Measurements from ENCODE around the gene RELB.

Gene RELB

DNA sequence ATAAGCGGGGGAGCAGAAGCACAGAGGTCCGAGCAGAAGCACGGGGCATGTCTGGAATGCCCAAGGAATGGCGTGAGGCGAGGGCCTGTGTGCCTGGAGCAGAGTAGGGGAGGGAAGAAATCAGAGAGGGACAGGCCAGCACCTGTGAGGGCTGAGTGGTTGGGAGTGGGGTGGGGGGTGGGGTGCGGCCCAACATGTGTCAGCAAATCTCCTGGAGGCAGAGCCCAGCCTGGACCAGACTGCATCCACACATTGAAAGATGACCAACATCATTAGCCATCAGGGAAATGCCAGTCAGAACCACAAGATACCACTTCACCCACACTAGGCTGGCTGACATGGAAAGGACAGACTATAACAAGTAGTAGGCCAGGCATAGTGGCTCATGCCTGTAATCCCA, 48.8 kb downstream of the RELB start:
- DNase-seq (ENCODE audit: insufficient read length), result no peak
- FAIRE-seq, result no peak
- TF ChIP-seq POLR2A (IDR thresholded peaks at IDR 0.05; ENCODE audit: low read depth, low read length) (no peak), POLR2AphosphoS5 (IDR thresholded peaks at IDR 0.05; ENCODE audit: low read depth, low read length) (no peak), TAF1 (IDR thresholded peaks at IDR 0.05; ENCODE audit: borderline replicate concordance, low read depth, low read length) (no peak)

- FAIRE-seq (no peak), DNase-seq (ENCODE audit: insufficient read length) (no peak)
- TF ChIP-seq TAF1 (IDR thresholded peaks at IDR 0.05; ENCODE audit: borderline replicate concordance, low read depth, low read length) (no peak), POLR2AphosphoS5 (IDR thresholded peaks at IDR 0.05; ENCODE audit: low read depth, low read length) (no peak), POLR2A (IDR thresholded peaks at IDR 0.05; ENCODE audit: low read depth, low read length) (no peak)
These were observed 50.8 kb downstream of the RELB start for GRCh38 chr19:45051929-45052579.

DNA sequence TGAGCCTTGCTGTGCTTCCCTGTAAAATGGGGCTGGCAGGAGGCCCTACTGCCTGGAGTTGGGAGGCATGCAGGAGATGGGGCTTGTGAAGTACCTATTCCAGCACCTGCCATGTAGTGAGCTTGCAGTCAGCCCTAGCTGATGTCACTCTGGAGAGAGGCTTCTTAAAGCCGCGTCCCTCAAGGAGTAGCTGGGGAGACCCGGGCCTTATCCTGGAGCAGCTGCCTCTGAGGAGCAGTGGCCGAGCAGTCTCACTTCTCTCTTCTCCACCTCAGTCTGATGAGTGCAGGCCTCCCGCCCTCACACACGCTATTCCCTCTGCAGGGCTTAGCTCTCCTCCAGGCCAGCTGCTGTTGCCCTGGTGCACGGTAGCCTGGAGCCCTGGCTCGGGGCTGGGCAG, 55.6 kb downstream of the RELB start:
- DNase-seq (ENCODE audit: insufficient read length) (no peak), FAIRE-seq (no peak)
- TF ChIP-seq POLR2A (IDR thresholded peaks at IDR 0.05; ENCODE audit: low read depth, low read length) (no peak), POLR2AphosphoS5 (IDR thresholded peaks at IDR 0.05; ENCODE audit: low read depth, low read length) (no peak), TAF1 (IDR thresholded peaks at IDR 0.05; ENCODE audit: borderline replicate concordance, low read depth, low read length) (no peak)

DNA sequence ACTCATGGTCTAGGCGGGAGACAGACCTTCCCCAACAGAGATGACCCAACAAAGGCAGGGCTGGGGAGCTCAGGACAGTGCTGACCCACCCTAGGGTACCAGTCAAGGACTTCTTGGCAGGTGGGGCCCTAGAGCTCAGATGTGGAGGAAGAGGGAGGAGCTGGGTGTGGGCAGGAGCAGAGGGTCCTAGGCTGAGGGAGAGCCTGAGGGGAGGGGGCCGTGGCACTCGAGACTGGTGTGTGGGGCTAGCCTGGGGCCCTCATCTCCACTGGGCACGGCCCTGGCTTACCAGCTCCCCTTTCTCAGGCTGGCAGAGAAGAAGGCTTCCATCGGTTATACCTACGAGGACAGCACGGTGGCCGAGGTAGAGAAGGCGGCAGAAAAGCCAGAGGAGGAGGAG, 56.2 kb downstream of the RELB start:
- DNase-seq (ENCODE audit: insufficient read length), result no peak
- TF ChIP-seq TAF1 (IDR thresholded peaks at IDR 0.05; ENCODE audit: borderline replicate concordance, low read depth, low read length) (no peak), POLR2A (IDR thresholded peaks at IDR 0.05; ENCODE audit: low read depth, low read length) (no peak), POLR2AphosphoS5 (IDR thresholded peaks at IDR 0.05; ENCODE audit: low read depth, low read length) (no peak)
- FAIRE-seq, result no peak

- no peak for DNase-seq (ENCODE audit: insufficient read length)
- no peak for FAIRE-seq
- no peak for TF ChIP-seq TAF1 (IDR thresholded peaks at IDR 0.05; ENCODE audit: borderline replicate concordance, low read depth, low read length)
- TF ChIP-seq POLR2AphosphoS5 (IDR thresholded peaks at IDR 0.05; ENCODE audit: low read depth, low read length), result no peak
- TF ChIP-seq POLR2A (IDR thresholded peaks at IDR 0.05; ENCODE audit: low read depth, low read length), result no peak
These were observed 57.4 kb downstream of the RELB start for GRCh38 chr19:45058622-45059159.

- TF ChIP-seq POLR2AphosphoS5 (IDR thresholded peaks at IDR 0.05; ENCODE audit: low read depth, low read length), result no peak; the same call in 1 of the 2 replicates
- no peak for TF ChIP-seq POLR2A (IDR thresholded peaks at IDR 0.05; ENCODE audit: low read depth, low read length)
- TF ChIP-seq TAF1 (IDR thresholded peaks at IDR 0.05; ENCODE audit: borderline replicate concordance, low read depth, low read length), result no peak
- DNase-seq (ENCODE audit: insufficient read length) (peak; percentile 88), FAIRE-seq (peak; percentile 94)
These were observed 58.1 kb downstream of the RELB start for GRCh38 chr19:45059258-45059965.

GRCh38 chr19:45061965-45062364, 60.7 kb downstream of the RELB start:
- FAIRE-seq (no peak), DNase-seq (ENCODE audit: insufficient read length) (no peak)
- TF ChIP-seq POLR2AphosphoS5 (IDR thresholded peaks at IDR 0.05; ENCODE audit: low read depth, low read length) (no peak), TAF1 (IDR thresholded peaks at IDR 0.05; ENCODE audit: borderline replicate concordance, low read depth, low read length) (no peak), POLR2A (IDR thresholded peaks at IDR 0.05; ENCODE audit: low read depth, low read length) (no peak)

GRCh38 chr19:45063851-45064801, 62.9 kb downstream of the RELB start:
- no peak for TF ChIP-seq TAF1 (IDR thresholded peaks at IDR 0.05; ENCODE audit: borderline replicate concordance, low read depth, low read length)
- no peak for TF ChIP-seq POLR2AphosphoS5 (IDR thresholded peaks at IDR 0.05; ENCODE audit: low read depth, low read length)
- no peak; the same call in 1 of the 2 replicates for TF ChIP-seq POLR2A (IDR thresholded peaks at IDR 0.05; ENCODE audit: low read depth, low read length)
- FAIRE-seq, result no peak
- no peak for DNase-seq (ENCODE audit: insufficient read length)

GRCh38 chr19:45066921-45067661, 65.8 kb downstream of the RELB start:
- DNase-seq (ENCODE audit: insufficient read length), result no peak
- TF ChIP-seq POLR2A (IDR thresholded peaks at IDR 0.05; ENCODE audit: low read depth, low read length) (no peak), POLR2AphosphoS5 (IDR thresholded peaks at IDR 0.05; ENCODE audit: low read depth, low read length) (no peak), TAF1 (IDR thresholded peaks at IDR 0.05; ENCODE audit: borderline replicate concordance, low read depth, low read length) (no peak)
- FAIRE-seq, result no peak

DNA sequence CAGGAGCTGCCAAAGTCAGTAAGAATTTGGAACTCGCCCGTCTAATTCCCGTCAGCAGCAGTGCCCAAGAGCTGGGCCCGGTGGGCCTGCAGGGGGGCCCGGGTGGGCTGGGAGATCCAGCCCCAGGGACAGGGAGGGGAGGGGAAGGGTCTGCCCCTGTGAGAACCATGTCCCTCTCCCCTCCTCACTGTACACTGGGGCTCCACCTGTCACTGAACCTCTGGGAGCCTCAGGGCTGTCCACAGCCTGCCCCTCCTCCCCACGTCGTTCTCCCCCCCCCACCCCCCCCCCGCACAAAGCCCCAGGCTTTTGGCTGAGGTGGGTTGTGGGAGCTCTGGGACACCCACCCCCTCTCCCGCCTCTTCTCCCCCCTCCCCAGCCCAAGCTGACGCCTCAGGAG, 66.8 kb downstream of the RELB start:
- DNase-seq (ENCODE audit: insufficient read length) (no peak), FAIRE-seq (no peak)
- no peak for TF ChIP-seq TAF1 (IDR thresholded peaks at IDR 0.05; ENCODE audit: borderline replicate concordance, low read depth, low read length)
- no peak for TF ChIP-seq POLR2AphosphoS5 (IDR thresholded peaks at IDR 0.05; ENCODE audit: low read depth, low read length)
- no peak for TF ChIP-seq POLR2A (IDR thresholded peaks at IDR 0.05; ENCODE audit: low read depth, low read length)

Data from GM12892 (cell line).